Ovary (tissue), 3 donors: ENCODE results near the gene SETD1A.
"Not testable (repeated sequence)": the region's sequence is repeated elsewhere in the genome, so short reads cannot be mapped to it uniquely, and the experiment has no call there.

Source experiments
- EP300 ChIP-seq: sonication (generic); formaldehyde crosslinking; IDR thresholded peaks from one replicate; pipeline ENCODE4 v1.6.1; 2017; ENCODE audit warnings: antibody characterized with exemption
- POLR2A ChIP-seq: fragments of 450-650 bp; IDR thresholded peaks from one replicate; pipeline ENCODE4 v1.6.1; 2017; ENCODE audit warnings: antibody characterized with exemption, mild to moderate bottlenecking, moderate library complexity
- TF ChIP-seq, protein P1 (sequence below), 3 donors: fragments of 450-650 bp in 2 of 3; fragments of 200-600 bp in 1 of 3; IDR thresholded peaks; one replicate each; pipeline versions ENCODE4 v1.5.1 to v1.8.0; 2016 to 2022; ENCODE audit warnings: antibody characterized with exemption in 3 of 3, mild to moderate bottlenecking in 1 of 3
- donor health status: DM: no; HTN: no; CAD: no.

DNA sequence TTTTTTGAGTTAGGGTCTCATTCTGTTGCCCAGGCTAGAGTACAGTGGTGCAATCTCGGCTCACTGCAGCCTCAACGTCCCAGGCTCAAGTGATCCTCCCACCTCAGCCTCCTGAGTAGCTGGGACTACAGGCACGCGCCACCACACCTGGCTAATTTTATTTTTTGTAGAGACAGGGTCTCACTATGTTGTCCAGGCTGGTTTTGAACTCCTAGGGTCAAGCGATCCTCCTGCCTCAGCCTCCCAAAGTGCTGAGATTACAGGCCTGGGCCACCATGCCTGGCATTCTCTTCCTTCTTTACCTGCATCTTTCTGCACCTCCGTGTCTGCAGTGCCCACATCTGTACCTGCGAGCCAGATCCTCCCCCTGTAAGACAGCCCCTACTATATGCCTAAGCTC is 54.3 kb downstream of the SETD1A start:
- TF ChIP-seq, protein P1, sequence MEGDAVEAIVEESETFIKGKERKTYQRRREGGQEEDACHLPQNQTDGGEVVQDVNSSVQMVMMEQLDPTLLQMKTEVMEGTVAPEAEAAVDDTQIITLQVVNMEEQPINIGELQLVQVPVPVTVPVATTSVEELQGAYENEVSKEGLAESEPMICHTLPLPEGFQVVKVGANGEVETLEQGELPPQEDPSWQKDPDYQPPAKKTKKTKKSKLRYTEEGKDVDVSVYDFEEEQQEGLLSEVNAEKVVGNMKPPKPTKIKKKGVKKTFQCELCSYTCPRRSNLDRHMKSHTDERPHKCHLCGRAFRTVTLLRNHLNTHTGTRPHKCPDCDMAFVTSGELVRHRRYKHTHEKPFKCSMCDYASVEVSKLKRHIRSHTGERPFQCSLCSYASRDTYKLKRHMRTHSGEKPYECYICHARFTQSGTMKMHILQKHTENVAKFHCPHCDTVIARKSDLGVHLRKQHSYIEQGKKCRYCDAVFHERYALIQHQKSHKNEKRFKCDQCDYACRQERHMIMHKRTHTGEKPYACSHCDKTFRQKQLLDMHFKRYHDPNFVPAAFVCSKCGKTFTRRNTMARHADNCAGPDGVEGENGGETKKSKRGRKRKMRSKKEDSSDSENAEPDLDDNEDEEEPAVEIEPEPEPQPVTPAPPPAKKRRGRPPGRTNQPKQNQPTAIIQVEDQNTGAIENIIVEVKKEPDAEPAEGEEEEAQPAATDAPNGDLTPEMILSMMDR (IDR thresholded peaks at IDR 0.05): not testable (repeated sequence)
- TF ChIP-seq EP300, POLR2A: not testable (repeated sequence)
